HL-60/S4 treated with phorbol 12-myristate 13-acetate at 8.2 ng/mL for 4 days and 3 days (cell line): ENCODE measurements around the gene ZNF717.
"Not testable (repeated sequence)": the region's sequence is repeated elsewhere in the genome, so short reads cannot be mapped to it uniquely, and the experiment has no call there.

Experiments
- in situ Hi-C: fragments of 300-500 bp; cut with MboI; formaldehyde crosslinking; loops from 2 replicates; pipeline ENCODE4 v1.15.0; 2022; ENCODE audit warnings: low sequenced_read_pairs

The ZNF717 gene

DNA sequence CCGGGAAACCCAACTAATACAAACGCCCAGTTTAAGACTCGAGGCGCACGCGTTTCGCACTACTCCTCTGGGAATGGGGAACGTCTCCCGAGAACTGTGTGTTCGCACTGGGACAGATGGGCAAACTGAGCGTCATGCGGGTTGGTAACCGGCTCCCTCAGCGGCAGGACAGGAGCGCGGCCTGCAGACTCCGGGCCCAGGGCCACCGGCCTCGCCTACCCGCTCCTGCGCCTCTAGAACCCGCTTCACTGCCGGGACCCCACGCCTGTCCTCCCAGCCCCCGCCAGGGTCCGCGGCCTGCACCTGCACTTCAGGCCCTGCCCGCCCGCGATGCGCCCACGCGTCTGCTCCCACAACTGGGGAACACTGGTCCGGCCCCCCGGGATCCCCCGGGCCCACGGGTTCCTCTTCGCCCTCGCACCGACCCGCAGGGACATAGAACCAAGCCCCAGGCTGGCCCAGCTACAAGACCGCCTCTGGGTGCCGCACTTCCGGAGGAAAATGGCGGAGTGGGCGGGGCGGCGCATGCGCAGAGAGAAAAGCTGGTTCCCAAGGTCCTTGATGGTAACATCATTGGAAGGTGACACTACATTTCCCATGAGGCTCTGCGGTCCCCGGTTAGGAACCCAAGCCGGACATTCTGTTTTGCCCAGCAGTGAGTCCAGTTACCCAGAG is at the start of gene ZNF717:
Gene ZNF717 (minus strand): TSS at position 469 of the 675 bp plus-strand sequence. CDS start 2,187 bp downstream, outside the sequence.
- in situ Hi-C loops: not testable (repeated sequence)

DNA sequence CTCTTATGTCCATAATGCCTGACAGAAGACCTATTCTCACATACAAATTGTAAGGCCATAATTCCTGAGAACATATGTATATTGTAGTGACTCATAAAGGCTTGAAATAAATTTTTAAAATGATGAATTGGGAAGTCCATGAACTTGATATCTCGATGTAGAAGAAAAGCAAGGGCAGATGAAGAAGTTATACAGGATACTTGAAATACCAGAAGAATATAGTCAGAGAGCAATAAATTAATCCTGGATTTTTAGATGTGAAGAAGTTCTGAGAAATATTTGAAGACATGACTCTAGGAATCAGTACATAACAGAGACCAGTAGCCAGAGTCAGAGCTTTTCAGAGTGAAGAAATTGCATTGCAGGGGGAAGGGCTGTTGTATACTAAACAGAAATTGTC is 45.7 kb upstream of the ZNF717 start:
- in situ Hi-C loops: not testable (repeated sequence)

DNA sequence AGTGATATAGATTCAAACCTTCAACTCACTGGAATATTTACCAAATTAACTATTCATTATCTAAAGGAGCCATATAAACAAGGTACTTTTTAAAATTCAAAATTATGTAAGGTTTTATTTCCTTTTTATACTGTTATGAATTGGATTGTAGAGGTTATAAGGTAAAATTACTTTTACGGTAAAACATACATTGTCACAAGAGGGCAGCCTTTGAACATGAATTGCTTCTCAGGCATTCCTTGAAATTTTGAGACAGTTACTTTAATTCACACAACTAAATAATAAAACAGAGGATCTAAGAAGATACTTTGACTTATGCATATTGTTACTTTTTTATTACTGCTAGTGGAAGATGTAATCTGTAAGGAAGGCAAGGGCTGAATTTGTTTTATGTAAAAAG is 32.7 kb upstream of the ZNF717 start:
- in situ Hi-C loops: not testable (repeated sequence)

- in situ Hi-C loops: not testable (repeated sequence)
These were observed 31.2 kb upstream of the ZNF717 start for GRCh38 chr3:75816287-75817180.

- in situ Hi-C loops: no loop called here
These were observed 29.4 kb upstream of the ZNF717 start for GRCh38 chr3:75814797-75815196.

GRCh38 chr3:75782506-75782905 is 2.8 kb downstream of the ZNF717 start:
- in situ Hi-C loops: no loop called here

- in situ Hi-C loops: no loop called here
These were observed 4.1 kb downstream of the ZNF717 start for GRCh38 chr3:75781079-75781745.

GRCh38 chr3:75777742-75778141 is 7.6 kb downstream of the ZNF717 start:
- in situ Hi-C loops: not testable (repeated sequence)

- in situ Hi-C loops: not testable (repeated sequence)
These were observed 13.7 kb downstream of the ZNF717 start for GRCh38 chr3:75771631-75772030.

DNA sequence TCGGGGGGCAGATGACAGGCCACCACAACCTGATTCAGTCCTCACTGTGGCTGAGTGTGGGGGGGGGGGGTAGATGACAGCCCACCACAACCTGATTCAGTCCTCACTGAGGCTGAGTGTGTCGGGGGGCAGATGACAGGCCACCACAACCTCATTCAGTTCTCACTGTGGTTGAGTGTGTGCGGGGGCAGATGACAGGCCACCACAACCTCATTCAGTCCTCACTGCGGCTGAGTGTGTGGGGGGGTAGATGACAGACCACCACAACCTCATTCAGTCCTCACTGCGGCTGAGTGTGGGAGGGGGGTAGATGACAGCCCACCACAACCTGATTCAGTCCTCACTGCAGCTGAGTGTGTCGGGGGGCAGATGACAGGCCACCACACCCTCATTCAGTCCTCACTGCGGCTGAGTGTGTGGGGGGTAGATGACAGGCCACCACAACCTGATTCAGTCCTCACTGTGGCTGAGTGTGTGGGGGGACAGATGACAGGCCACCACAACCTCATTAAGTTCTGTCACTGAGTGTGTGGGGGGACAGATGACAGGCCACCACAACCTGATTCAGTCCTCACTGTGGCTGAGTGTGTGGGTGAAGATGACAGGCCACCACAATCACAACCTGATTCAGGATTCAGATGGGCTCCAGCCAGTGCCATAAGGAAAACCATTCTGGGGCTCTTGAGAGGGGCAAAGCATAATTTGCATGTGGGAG is 16.9 kb downstream of the ZNF717 start:
- in situ Hi-C loops: no loop called here

DNA sequence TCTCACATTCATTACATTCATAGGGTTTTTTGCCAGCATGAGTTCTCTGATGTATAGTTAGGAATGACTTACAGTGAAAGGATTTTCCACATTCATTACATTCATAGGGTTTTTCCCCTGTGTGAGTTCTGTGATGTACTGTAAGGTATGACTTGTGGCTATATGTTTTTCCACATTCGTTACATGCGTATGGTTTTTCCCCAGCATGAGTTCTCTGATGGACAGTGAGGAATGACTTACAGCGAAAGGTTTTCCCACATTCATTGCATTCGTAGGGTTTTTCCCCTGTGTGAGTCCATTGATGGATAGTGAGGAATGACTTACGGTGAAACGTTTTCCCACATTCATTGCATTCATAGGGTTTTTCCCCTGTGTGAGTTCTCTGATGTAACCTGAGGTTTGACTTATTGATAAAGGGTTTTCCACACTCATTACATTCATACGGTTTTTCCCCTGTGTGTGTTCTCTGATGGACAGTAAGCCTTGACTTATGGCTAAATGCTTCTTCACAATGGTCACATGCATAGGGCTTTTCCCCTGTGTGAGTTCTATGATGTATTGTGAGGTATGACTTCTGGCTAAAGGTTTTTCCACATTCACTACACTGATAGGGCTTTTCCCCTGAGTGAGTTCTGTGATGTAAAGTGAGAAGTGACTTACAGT is 47.4 kb downstream of the ZNF717 start:
- in situ Hi-C loops: no loop called here

GRCh38 chr3:75727985-75728384 is 57.4 kb downstream of the ZNF717 start:
- in situ Hi-C loops: no loop called here

DNA sequence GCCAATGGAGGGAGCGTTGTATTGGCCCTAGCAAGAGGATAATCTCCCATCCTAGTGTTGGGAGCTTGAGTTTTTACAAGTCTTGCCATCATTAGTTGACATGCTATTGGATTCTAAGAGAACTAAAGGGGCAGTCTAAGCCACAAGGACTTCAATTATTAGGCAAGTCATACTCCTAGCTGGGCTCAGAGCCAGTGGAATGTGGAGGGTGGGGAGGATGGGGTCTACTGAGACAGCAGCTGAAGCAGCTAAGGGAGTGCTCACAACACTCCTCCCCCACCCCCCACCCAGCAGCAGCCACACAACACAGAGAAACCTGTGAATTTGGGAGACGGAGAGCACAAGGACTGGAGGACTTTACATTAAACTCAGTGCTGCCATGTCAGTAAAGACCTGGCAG is 93.3 kb downstream of the ZNF717 start:
- in situ Hi-C loops: no loop called here

- in situ Hi-C loops: no loop called here
These were observed 98.0 kb downstream of the ZNF717 start for GRCh38 chr3:75687323-75687722.
